CD8-positive, alpha-beta memory T cell (primary cell): ENCODE results near the gene NCS1. TPM values are rescaled to one million over a fixed set of nuclear protein-coding genes. Genes with fewer than 3 reads are reported as not detected.

Experiments used
- CTCF ChIA-PET: fragments of 350-600 bp; sonication (Branson Sonifier 250); formaldehyde crosslinking; loops from one replicate; lab custom pipeline; 2021; ENCODE audit warnings: antibody characterized with exemption; lab: Charles Lee
- POLR2A ChIA-PET: fragments of 350-600 bp; sonication (Branson Sonifier 250); formaldehyde crosslinking; loops from one replicate; lab custom pipeline; 2021; ENCODE audit warnings: antibody characterized with exemption; lab: Charles Lee
- DNase-seq, 5 donors: peaks; one replicate each; pipeline versions ENCODE4 v3.0.0 to v3.0.0-alpha.2; 2020 to 2022; ENCODE audit warnings: mixed read lengths in 1 of 5
- H3K27ac ChIP-seq: one replicate; pipeline ENCODE4 v1.7.0; 2013; ENCODE audit warnings: low read depth, mild to moderate bottlenecking, low read length, moderate library complexity
- H3K27me3 ChIP-seq: 2 replicates; pipeline ENCODE4 v1.7.0; 2013; ENCODE audit warnings: low read length, mild to moderate bottlenecking; ENCODE audit not compliant: insufficient read depth, poor library complexity, severe bottlenecking
- H3K36me3 ChIP-seq: 2 replicates; pipeline ENCODE4 v1.7.0; 2013; ENCODE audit warnings: mild to moderate bottlenecking, low read length, moderate library complexity; ENCODE audit not compliant: insufficient read depth
- H3K4me1 ChIP-seq: 2 replicates; pipeline ENCODE4 v1.7.0; 2013; ENCODE audit warnings: mild to moderate bottlenecking, low read length, moderate library complexity; ENCODE audit not compliant: insufficient read depth
- H3K4me3 ChIP-seq: 2 replicates; pipeline ENCODE4 v1.7.0; 2013; ENCODE audit warnings: mild to moderate bottlenecking, low read length
- H3K9me3 ChIP-seq: 2 replicates; pipeline ENCODE4 v1.7.0; 2013; ENCODE audit warnings: mild to moderate bottlenecking, low read length
- H3K27ac Mint-ChIP-seq, 8 donors: one replicate each; pipeline ENCODE4 v1.8.0; 2020 to 2021; ENCODE audit warnings: mixed read lengths in 8 of 8, mild to moderate bottlenecking in 6 of 8, inconsistent platforms in 3 of 8, moderate library complexity in 3 of 8
- H3K27me3 Mint-ChIP-seq, 2 donors: one replicate each; pipeline ENCODE4 v1.8.0; 2020 to 2021; ENCODE audit warnings: mixed read lengths in 2 of 2, mild to moderate bottlenecking in 1 of 2, moderate library complexity in 1 of 2
- H3K36me3 Mint-ChIP-seq, 3 donors: one replicate each; pipeline ENCODE4 v1.8.0; 2020 to 2021; ENCODE audit warnings: mixed read lengths in 3 of 3, inconsistent platforms in 1 of 3, mild to moderate bottlenecking in 1 of 3
- H3K4me1 Mint-ChIP-seq, 3 donors: one replicate each; pipeline ENCODE4 v1.8.0; 2020 to 2021; ENCODE audit warnings: mixed read lengths in 3 of 3, inconsistent platforms in 1 of 3, mild to moderate bottlenecking in 1 of 3
- H3K4me3 Mint-ChIP-seq, 7 donors: one replicate each; pipeline ENCODE4 v1.8.0; 2020 to 2021; ENCODE audit warnings: mixed read lengths in 7 of 7, mild to moderate bottlenecking in 6 of 7, moderate library complexity in 4 of 7, inconsistent platforms in 2 of 7
- H3K9me3 Mint-ChIP-seq, 5 donors: one replicate each; pipeline ENCODE4 v1.8.0; 2020 to 2022; ENCODE audit warnings: mixed read lengths in 5 of 5, mild to moderate bottlenecking in 3 of 5, moderate library complexity in 2 of 5, inconsistent platforms in 1 of 5
- polyA plus RNA-seq: library from polyadenylated mRNA; unstranded; fragments of 300-500 nt; fragmentation: Illumina TruSeq; gene quantifications from one replicate; pipeline ENCODE4 v1.2.3, GENCODE V29; 2021
- total RNA-seq, 2 experiments: library from RNA; stranded (reverse); gene quantifications; one replicate each; pipeline ENCODE4 v1.2.3, GENCODE V29; 2021

Gene NCS1
- total and polyA plus RNA-seq, 3 experiments from 2014 or later, result 0.54 to 24.3 (median 23.6) TPM

- no peak overlapping the region for H3K27ac ChIP-seq
- no peaks in the 10 kb centered on the region for H3K36me3 ChIP-seq
- Mint-ChIP-seq H3K27me3 (peaks cover 15 to 40% of the 10 kb centered on the region in 2 donors), H3K4me3 (no peak overlapping the region), H3K27ac (no peak overlapping the region), H3K36me3 (no peaks in the 10 kb centered on the region), H3K4me1 (peaks cover 8 to 15% (median 12%) of the 10 kb centered on the region in 3 donors), H3K9me3 (no peaks in the 10 kb centered on the region)
- peaks cover 8% of the 10 kb centered on the region for H3K4me1 ChIP-seq
- CTCF ChIA-PET, result no interaction called here
- no peak overlapping the region for H3K4me3 ChIP-seq
- no peaks in the 10 kb centered on the region for H3K9me3 ChIP-seq
- POLR2A ChIA-PET, result no interaction called here
- no peak for DNase-seq
- peaks cover 8% of the 10 kb centered on the region for H3K27me3 ChIP-seq
Measured at GRCh38 chr9:130147910-130148309, 24.3 kb upstream of the NCS1 start.

- Histone ChIP-seq H3K4me1 (peaks cover 1% of the 10 kb centered on the region), H3K27ac (no peak overlapping the region), H3K36me3 (no peaks in the 10 kb centered on the region), H3K9me3 (no peaks in the 10 kb centered on the region), H3K27me3 (no peaks in the 10 kb centered on the region), H3K4me3 (no peak overlapping the region)
- H3K36me3 Mint-ChIP-seq, result no peaks in the 10 kb centered on the region
- DNase-seq, result no peak
- no peak overlapping the region for H3K27ac Mint-ChIP-seq
- H3K9me3 Mint-ChIP-seq, result no peaks in the 10 kb centered on the region
- peaks cover 2 to 8% (median 5%) of the 10 kb centered on the region in 3 donors for H3K4me1 Mint-ChIP-seq
- ChIA-PET POLR2A (no interaction called here), CTCF (no interaction called here)
- H3K4me3 Mint-ChIP-seq, result no peak overlapping the region
- H3K27me3 Mint-ChIP-seq, result peaks cover 11 to 33% of the 10 kb centered on the region in 2 donors
Measured at GRCh38 chr9:130149031-130149430, 23.2 kb upstream of the NCS1 start.

- no peak overlapping the region for H3K27ac ChIP-seq
- H3K9me3 ChIP-seq, result no peaks in the 10 kb centered on the region
- DNase-seq, result no peak
- Mint-ChIP-seq H3K4me1 (peaks cover 0 to 3% (median 1%) of the 10 kb centered on the region in 3 donors), H3K4me3 (no peak overlapping the region), H3K9me3 (no peaks in the 10 kb centered on the region), H3K27ac (peak overlapping the region in 1 of 8 donors; percentile 17), H3K36me3 (no peaks in the 10 kb centered on the region), H3K27me3 (peaks cover 8 to 29% of the 10 kb centered on the region in 2 donors)
- no peaks in the 10 kb centered on the region for H3K36me3 ChIP-seq
- ChIA-PET POLR2A (no interaction called here), CTCF (no interaction called here)
- H3K4me1 ChIP-seq, result no peaks in the 10 kb centered on the region
- no peaks in the 10 kb centered on the region for H3K27me3 ChIP-seq
- no peak overlapping the region for H3K4me3 ChIP-seq
Measured at GRCh38 chr9:130149654-130150286, 22.4 kb upstream of the NCS1 start.

GRCh38 chr9:130150779-130151382, 21.3 kb upstream of the NCS1 start:
- ChIA-PET CTCF (no interaction called here), POLR2A (no interaction called here)

GRCh38 chr9:130154816-130155215, 17.4 kb upstream of the NCS1 start:
- POLR2A ChIA-PET, result no interaction called here
- CTCF ChIA-PET, result interaction anchor here (0.7 kb wide), 1 partner anchor 365 kb away, joined by 3 read pairs; no protein-coding TSS in a partner anchor
- H3K4me1 Mint-ChIP-seq, result no peaks in the 10 kb centered on the region

More at GRCh38 chr9:130150779-130151382, 21.3 kb upstream of the NCS1 start:
- DNase-seq, result no peak
- H3K4me3 Mint-ChIP-seq, result no peak overlapping the region
- Histone ChIP-seq H3K9me3 (no peaks in the 10 kb centered on the region), H3K4me3 (no peak overlapping the region), H3K27me3 (no peaks in the 10 kb centered on the region), H3K36me3 (no peaks in the 10 kb centered on the region), H3K4me1 (no peaks in the 10 kb centered on the region), H3K27ac (no peak overlapping the region)
- H3K4me1 Mint-ChIP-seq, result no peaks in the 10 kb centered on the region
- no peaks in the 10 kb centered on the region for H3K36me3 Mint-ChIP-seq
- H3K27ac Mint-ChIP-seq, result peak overlapping the region in 1 of 8 donors; percentile 77
- H3K9me3 Mint-ChIP-seq, result no peaks in the 10 kb centered on the region
- peaks cover 0 to 20% of the 10 kb centered on the region in 2 donors for H3K27me3 Mint-ChIP-seq

GRCh38 chr9:130155647-130156046, 16.6 kb upstream of the NCS1 start:
- CTCF ChIA-PET, result no interaction called here
- Mint-ChIP-seq H3K27ac (no peak overlapping the region), H3K36me3 (no peaks in the 10 kb centered on the region), H3K4me3 (no peak overlapping the region), H3K4me1 (no peaks in the 10 kb centered on the region), H3K9me3 (no peaks in the 10 kb centered on the region), H3K27me3 (peaks cover 0 to 1% of the 10 kb centered on the region in 2 donors)
- Histone ChIP-seq H3K36me3 (no peaks in the 10 kb centered on the region), H3K9me3 (no peaks in the 10 kb centered on the region), H3K27ac (no peak overlapping the region), H3K4me1 (no peaks in the 10 kb centered on the region), H3K27me3 (no peaks in the 10 kb centered on the region), H3K4me3 (no peak overlapping the region)
- no peak for DNase-seq
- POLR2A ChIA-PET, result no interaction called here

More at GRCh38 chr9:130154816-130155215, 17.4 kb upstream of the NCS1 start:
- Histone ChIP-seq H3K27ac (no peak overlapping the region), H3K4me1 (no peaks in the 10 kb centered on the region), H3K27me3 (no peaks in the 10 kb centered on the region), H3K4me3 (no peak overlapping the region), H3K9me3 (no peaks in the 10 kb centered on the region), H3K36me3 (no peaks in the 10 kb centered on the region)
- H3K27ac Mint-ChIP-seq, result no peak overlapping the region
- no peak for DNase-seq
- no peak overlapping the region for H3K4me3 Mint-ChIP-seq
- no peaks in the 10 kb centered on the region for H3K9me3 Mint-ChIP-seq
- peaks cover 0 to 1% of the 10 kb centered on the region in 2 donors for H3K27me3 Mint-ChIP-seq
- no peaks in the 10 kb centered on the region for H3K36me3 Mint-ChIP-seq

GRCh38 chr9:130156672-130157071, 15.5 kb upstream of the NCS1 start:
- no peak overlapping the region for H3K27ac ChIP-seq
- H3K4me1 ChIP-seq, result no peaks in the 10 kb centered on the region
- no peaks in the 10 kb centered on the region for H3K36me3 ChIP-seq
- ChIA-PET POLR2A (no interaction called here), CTCF (no interaction called here)
- Mint-ChIP-seq H3K27me3 (peaks cover 0 to 1% of the 10 kb centered on the region in 2 donors), H3K4me1 (no peaks in the 10 kb centered on the region), H3K36me3 (no peaks in the 10 kb centered on the region), H3K4me3 (no peak overlapping the region), H3K27ac (no peak overlapping the region), H3K9me3 (no peaks in the 10 kb centered on the region)
- no peaks in the 10 kb centered on the region for H3K9me3 ChIP-seq
- H3K4me3 ChIP-seq, result no peak overlapping the region
- no peak for DNase-seq
- H3K27me3 ChIP-seq, result no peaks in the 10 kb centered on the region

- DNase-seq, result no peak
- Mint-ChIP-seq H3K27ac (no peak overlapping the region), H3K36me3 (no peaks in the 10 kb centered on the region), H3K9me3 (no peaks in the 10 kb centered on the region), H3K4me3 (no peak overlapping the region), H3K27me3 (peaks cover 0 to 1% of the 10 kb centered on the region in 2 donors), H3K4me1 (no peaks in the 10 kb centered on the region)
- Histone ChIP-seq H3K27me3 (no peaks in the 10 kb centered on the region), H3K36me3 (no peaks in the 10 kb centered on the region), H3K4me1 (no peaks in the 10 kb centered on the region), H3K4me3 (no peak overlapping the region), H3K9me3 (no peaks in the 10 kb centered on the region), H3K27ac (no peak overlapping the region)
- POLR2A ChIA-PET, result no interaction called here
- CTCF ChIA-PET, result no interaction called here
Measured at GRCh38 chr9:130157079-130157478, 15.1 kb upstream of the NCS1 start.
